NB4 (cell line): Measurements from ENCODE around the gene VSIG10L.

Experiments
- CTCF ChIP-seq: IDR thresholded peaks from one replicate; pipeline ENCODE4 v1.5.1; 2012; ENCODE audit warnings: low read depth, low read length
- MYC ChIP-seq: IDR thresholded peaks from 2 replicates; pipeline ENCODE4 v1.6.1; 2011; ENCODE audit warnings: low read depth, low read length
- POLR2A ChIP-seq: IDR thresholded peaks from 2 replicates; pipeline ENCODE4 v1.6.1; 2011; ENCODE audit warnings: mild to moderate bottlenecking; ENCODE audit not compliant: insufficient read length; ENCODE audit errors: extremely low read depth
- TF ChIP-seq, protein P1 (sequence below): IDR thresholded peaks from 2 replicates; pipeline ENCODE4 v1.6.1; 2011; ENCODE audit warnings: low read depth, low read length

DNA sequence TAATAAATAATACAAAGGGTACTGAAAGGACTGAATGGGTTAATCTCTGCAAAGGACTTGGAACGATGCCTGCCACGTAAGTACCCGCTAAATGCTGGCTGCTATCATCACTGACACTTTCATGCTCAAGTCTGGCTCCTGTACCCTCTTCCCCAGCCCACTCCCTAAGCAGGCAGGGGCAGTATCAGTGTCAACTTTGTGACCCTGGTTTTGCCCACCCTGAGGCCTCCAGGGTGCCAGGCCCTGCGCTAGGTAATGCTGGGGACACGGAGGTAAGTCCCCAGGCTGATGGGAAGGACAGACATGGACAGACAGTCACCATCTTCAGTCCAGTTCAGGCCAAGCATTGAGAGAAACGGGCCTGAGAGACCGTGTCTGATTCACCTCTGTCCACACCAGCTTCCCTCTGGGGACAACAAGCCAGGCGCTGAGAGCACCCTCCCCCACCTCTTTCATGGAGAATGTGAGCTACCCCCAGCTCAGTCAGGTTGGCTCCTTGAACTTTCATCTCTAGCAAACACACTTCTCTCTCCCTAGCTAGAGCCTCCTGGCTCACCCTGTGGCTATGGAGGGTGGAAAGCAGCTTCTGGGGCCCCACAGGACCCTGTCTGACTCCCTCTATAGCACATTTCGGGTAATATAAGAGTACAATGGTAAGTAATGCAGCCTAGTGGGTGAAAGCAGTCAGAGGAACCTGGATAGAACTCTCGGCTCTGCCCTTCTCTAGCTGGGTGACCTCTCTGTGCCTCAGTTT, 23.4 kb upstream of the VSIG10L start:
- TF ChIP-seq CTCF (no peak), POLR2A (no peak), MYC (no peak)
- TF ChIP-seq, protein P1, sequence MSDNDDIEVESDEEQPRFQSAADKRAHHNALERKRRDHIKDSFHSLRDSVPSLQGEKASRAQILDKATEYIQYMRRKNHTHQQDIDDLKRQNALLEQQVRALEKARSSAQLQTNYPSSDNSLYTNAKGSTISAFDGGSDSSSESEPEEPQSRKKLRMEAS = no peak
